SK-N-SH treated with all-trans-retinoic acid at 6 μM for 48 hours (cell line): Measurements from ENCODE around the gene SPTB.

Source experiments
- ATAC-seq: fragments of 200-7000 bp; cut with Tn5 transposase; 3 replicates; pipeline ENCODE4 v1.9.1; 2020; ENCODE audit warnings: mild to moderate bottlenecking, moderate library complexity
- BACH2 ChIP-seq: fragments of 250-450 bp; sonication (Bioruptor Pico); IDR thresholded peaks from 2 replicates; pipeline ENCODE4 v1.9.0; 2021; ENCODE audit warnings: mild to moderate bottlenecking, borderline replicate concordance
- CSRNP3 ChIP-seq: fragments of 250-450 bp; sonication (Bioruptor Pico); IDR thresholded peaks from 2 replicates; pipeline ENCODE4 v1.5.1; 2021; ENCODE audit warnings: mild to moderate bottlenecking, moderate library complexity
- GLIS3 ChIP-seq: fragments of 250-450 bp; sonication (Bioruptor Pico); IDR thresholded peaks from 2 replicates; pipeline ENCODE4 v1.5.0; 2020; ENCODE audit warnings: mild to moderate bottlenecking, moderate library complexity
- ISL1 ChIP-seq: fragments of 250-450 bp; sonication (Bioruptor Pico); IDR thresholded peaks from 2 replicates; pipeline ENCODE4 v2.1.2; 2022; ENCODE audit warnings: mild to moderate bottlenecking, moderate library complexity
- OSR1 ChIP-seq: fragments of 250-450 bp; sonication (Bioruptor Pico); IDR thresholded peaks from 2 replicates; pipeline ENCODE4 v1.8.0; 2022; ENCODE audit warnings: moderate library complexity, mild to moderate bottlenecking, inconsistent platforms
- POU6F1 ChIP-seq: fragments of 250-450 bp; sonication (Bioruptor Pico); IDR thresholded peaks from 2 replicates; pipeline ENCODE4 v1.8.0; 2021; ENCODE audit warnings: low read depth, mild to moderate bottlenecking, moderate library complexity, borderline replicate concordance
- RARB ChIP-seq: fragments of 250-450 bp; sonication (Bioruptor Pico); IDR thresholded peaks from 2 replicates; pipeline ENCODE4 v1.8.0; 2021; ENCODE audit warnings: mild to moderate bottlenecking, moderate library complexity
- SNAI2 ChIP-seq: fragments of 250-450 bp; sonication (Bioruptor Pico); IDR thresholded peaks from 2 replicates; pipeline ENCODE4 v1.5.0; 2020; ENCODE audit warnings: mild to moderate bottlenecking, moderate library complexity
- TCF4 ChIP-seq: fragments of 250-450 bp; sonication (Bioruptor Pico); IDR thresholded peaks from 2 replicates; pipeline ENCODE4 v1.8.0; 2021; ENCODE audit warnings: mild to moderate bottlenecking, moderate library complexity, borderline replicate concordance
- TOX ChIP-seq: fragments of 250-450 bp; sonication (Bioruptor Pico); IDR thresholded peaks from 2 replicates; pipeline ENCODE4 v1.8.0; 2021; ENCODE audit warnings: mild to moderate bottlenecking, moderate library complexity, borderline replicate concordance
- ZC3H10 ChIP-seq: fragments of 250-450 bp; sonication (Bioruptor Pico); IDR thresholded peaks from 2 replicates; pipeline ENCODE4 v1.5.1; 2021; ENCODE audit warnings: mild to moderate bottlenecking, moderate library complexity
- ZNF70 ChIP-seq: fragments of 450-650 bp; formaldehyde crosslinking; IDR thresholded peaks from 2 replicates; pipeline ENCODE4 v1.5.0; 2020; ENCODE audit warnings: mild to moderate bottlenecking, moderate library complexity
- TF ChIP-seq, protein P1 (sequence below): fragments of 250-450 bp; sonication (Bioruptor Pico); IDR thresholded peaks from 2 replicates; pipeline ENCODE4 v1.5.0; 2020; ENCODE audit warnings: mild to moderate bottlenecking, moderate library complexity
- TF ChIP-seq, protein P2 (sequence below): fragments of 250-450 bp; sonication (Bioruptor Pico); IDR thresholded peaks from 2 replicates; pipeline ENCODE4 v1.8.0; 2020; ENCODE audit warnings: mild to moderate bottlenecking, moderate library complexity, borderline replicate concordance

The SPTB gene

DNA sequence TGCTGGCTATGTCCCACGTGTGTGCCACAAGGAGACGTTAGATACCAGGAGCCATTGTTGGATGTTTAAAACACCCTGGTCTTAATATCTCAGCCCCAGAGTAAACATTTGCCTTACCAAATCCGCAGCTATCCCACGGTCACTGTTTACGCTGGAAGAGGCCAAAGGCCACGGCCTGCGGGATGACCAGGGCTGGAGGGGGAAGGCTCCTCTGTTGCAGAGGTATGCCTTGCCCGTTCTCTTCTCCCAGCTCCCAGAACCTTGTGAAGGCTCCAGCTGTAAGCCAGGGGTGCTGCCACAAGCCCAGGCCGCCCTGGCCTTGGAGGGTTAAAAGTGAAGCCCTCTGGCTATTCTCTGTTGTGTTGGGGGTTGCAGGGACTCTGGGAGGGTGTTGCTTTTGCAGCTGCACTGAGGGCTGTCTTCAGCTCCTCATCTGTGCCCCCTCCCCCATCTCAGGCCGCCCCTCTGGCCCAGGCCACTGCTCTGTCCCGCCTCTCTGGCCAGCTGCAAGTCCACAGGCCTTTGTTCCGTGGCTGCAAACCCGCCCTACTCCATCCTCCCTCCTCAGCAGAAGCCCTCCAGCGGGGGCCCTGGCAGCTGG lies 173.0 kb downstream of the SPTB start:
- no peak for ATAC-seq
- no peak for TF ChIP-seq BACH2 (CRISPR knock-in tag)
- TF ChIP-seq, protein P1, sequence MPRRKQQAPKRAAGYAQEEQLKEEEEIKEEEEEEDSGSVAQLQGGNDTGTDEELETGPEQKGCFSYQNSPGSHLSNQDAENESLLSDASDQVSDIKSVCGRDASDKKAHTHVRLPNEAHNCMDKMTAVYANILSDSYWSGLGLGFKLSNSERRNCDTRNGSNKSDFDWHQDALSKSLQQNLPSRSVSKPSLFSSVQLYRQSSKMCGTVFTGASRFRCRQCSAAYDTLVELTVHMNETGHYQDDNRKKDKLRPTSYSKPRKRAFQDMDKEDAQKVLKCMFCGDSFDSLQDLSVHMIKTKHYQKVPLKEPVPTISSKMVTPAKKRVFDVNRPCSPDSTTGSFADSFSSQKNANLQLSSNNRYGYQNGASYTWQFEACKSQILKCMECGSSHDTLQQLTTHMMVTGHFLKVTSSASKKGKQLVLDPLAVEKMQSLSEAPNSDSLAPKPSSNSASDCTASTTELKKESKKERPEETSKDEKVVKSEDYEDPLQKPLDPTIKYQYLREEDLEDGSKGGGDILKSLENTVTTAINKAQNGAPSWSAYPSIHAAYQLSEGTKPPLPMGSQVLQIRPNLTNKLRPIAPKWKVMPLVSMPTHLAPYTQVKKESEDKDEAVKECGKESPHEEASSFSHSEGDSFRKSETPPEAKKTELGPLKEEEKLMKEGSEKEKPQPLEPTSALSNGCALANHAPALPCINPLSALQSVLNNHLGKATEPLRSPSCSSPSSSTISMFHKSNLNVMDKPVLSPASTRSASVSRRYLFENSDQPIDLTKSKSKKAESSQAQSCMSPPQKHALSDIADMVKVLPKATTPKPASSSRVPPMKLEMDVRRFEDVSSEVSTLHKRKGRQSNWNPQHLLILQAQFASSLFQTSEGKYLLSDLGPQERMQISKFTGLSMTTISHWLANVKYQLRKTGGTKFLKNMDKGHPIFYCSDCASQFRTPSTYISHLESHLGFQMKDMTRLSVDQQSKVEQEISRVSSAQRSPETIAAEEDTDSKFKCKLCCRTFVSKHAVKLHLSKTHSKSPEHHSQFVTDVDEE (CRISPR knock-in tag) = no peak
- no peak for TF ChIP-seq CSRNP3 (CRISPR knock-in tag)
- no peak for TF ChIP-seq OSR1 (CRISPR knock-in tag)
- no peak for TF ChIP-seq GLIS3 (CRISPR knock-in tag)
- no peak for TF ChIP-seq SNAI2 (CRISPR knock-in tag)
- no peak for TF ChIP-seq TCF4 (CRISPR knock-in tag)
- TF ChIP-seq POU6F1 (CRISPR knock-in tag) = no peak

GRCh38 chr14:64706119-64706592 lies 173.6 kb downstream of the SPTB start:
- TF ChIP-seq, protein P1 (CRISPR knock-in tag) = no peak
- no peak for TF ChIP-seq TOX (CRISPR knock-in tag)
- no peak for ATAC-seq

DNA sequence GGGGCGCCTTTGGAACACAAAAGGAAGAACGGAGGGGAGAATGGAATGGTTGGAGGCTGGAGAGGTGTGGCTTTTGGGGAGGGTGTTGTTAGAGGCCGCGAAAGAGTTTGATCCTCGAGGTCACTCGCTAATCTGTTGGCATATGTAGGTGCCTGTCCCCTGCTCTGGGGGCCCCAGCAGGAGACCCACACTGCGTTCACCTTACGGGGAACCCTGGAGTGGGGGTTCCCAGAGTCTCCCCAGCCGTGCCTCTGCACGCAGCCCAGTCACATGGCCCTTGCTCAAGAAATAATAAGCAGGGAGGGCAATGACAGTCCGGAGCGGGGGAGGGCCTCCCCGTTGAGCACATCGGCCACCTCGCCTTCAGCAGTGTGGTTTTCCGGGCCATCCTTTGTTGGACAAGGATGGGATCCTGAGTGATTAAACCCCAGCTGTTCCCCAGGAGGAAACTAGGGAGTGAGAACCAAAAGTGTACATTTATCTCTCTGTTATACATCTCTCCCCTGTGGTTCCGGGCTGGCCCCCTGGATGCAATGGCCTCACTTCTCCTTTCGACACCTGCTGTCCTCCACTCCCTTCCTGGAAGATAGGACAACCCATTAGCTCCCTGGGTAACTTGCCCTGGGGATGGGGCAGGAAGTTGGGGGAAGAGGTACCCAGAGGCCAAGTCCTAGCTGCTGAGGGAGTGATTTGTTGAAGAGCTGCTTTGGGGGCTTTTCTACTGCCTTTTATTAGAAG lies 174.2 kb downstream of the SPTB start:
- no peak for ATAC-seq
- TF ChIP-seq GLIS3 (CRISPR knock-in tag) = no peak
- no peak for TF ChIP-seq OSR1 (CRISPR knock-in tag)

DNA sequence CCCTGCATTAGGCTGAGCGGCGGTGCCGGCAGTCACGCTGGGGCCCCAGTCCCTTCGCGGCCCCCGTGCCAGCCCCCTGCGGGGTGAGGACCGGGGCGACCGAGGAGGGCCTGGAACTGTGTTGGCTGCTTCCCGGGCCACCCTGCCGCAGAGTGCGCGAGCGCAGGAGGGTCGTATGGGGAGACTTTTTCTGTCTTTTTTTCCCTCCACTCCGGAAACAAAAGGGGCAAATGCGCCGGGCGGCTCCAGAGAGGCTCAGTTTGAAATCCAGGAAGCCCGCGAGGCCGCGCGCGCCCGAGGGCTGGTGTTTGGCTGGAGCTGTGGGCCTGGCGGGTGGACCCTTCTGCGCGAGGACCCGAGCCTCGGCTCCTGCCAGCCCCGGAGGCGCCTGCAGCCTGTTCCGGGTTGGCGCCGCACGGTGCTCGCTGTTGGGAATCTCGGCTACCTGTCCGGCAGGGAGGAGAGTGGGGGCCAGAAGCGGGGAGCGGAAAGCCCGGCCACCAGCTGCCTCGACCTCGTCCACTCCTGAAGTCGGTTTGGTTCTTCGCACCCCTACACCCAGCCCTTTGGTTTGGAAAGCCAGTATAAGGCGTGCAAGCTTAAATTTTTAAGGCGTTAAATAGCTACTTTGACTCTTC lies 174.8 kb downstream of the SPTB start:
- peak; percentile 64 for ATAC-seq
- no peak for TF ChIP-seq TOX (CRISPR knock-in tag)
- no peak for TF ChIP-seq CSRNP3 (CRISPR knock-in tag)
- no peak for TF ChIP-seq ISL1 (CRISPR knock-in tag)
- no peak for TF ChIP-seq RARB (CRISPR knock-in tag)
- TF ChIP-seq, protein P1 (CRISPR knock-in tag) = no peak
- TF ChIP-seq ZNF70 (CRISPR knock-in tag) = no peak
- TF ChIP-seq, protein P2, sequence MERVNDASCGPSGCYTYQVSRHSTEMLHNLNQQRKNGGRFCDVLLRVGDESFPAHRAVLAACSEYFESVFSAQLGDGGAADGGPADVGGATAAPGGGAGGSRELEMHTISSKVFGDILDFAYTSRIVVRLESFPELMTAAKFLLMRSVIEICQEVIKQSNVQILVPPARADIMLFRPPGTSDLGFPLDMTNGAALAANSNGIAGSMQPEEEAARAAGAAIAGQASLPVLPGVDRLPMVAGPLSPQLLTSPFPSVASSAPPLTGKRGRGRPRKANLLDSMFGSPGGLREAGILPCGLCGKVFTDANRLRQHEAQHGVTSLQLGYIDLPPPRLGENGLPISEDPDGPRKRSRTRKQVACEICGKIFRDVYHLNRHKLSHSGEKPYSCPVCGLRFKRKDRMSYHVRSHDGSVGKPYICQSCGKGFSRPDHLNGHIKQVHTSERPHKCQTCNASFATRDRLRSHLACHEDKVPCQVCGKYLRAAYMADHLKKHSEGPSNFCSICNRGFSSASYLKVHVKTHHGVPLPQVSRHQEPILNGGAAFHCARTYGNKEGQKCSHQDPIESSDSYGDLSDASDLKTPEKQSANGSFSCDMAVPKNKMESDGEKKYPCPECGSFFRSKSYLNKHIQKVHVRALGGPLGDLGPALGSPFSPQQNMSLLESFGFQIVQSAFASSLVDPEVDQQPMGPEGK = no peak
- no peak for TF ChIP-seq ZC3H10
- no peak for TF ChIP-seq POU6F1 (CRISPR knock-in tag)
